Erythroblast (primary cell): ENCODE results near the gene MRPL54.

Experiments used
- GATA1 ChIP-seq: IDR thresholded peaks from 2 replicates; pipeline ENCODE4 v1.6.1; 2011; ENCODE audit warnings: low read depth, mild to moderate bottlenecking, control low read depth, low read length, moderate library complexity
- POLR2A ChIP-seq: IDR thresholded peaks from 2 replicates; pipeline ENCODE4 v1.6.1; 2011; ENCODE audit warnings: mild to moderate bottlenecking, low read length

GRCh38 chr19:3769494-3769893 lies 7.0 kb downstream of the MRPL54 start:
- TF ChIP-seq POLR2A (no peak), GATA1 (no peak)
